Left ventricle myocardium inferior (tissue), 1 donor: Measurements from ENCODE around the gene OGA. TPM values are rescaled to one million over a fixed set of nuclear protein-coding genes. Genes with fewer than 3 reads are reported as not detected.

Experiments used
- DNase-seq: peaks from one replicate; pipeline ENCODE4 v3.0.0-alpha.2; 2020
- H3K27ac ChIP-seq: fragments of 200-600 bp; replicated peaks from 2 replicates; pipeline ENCODE4 v1.8.0; 2021
- H3K27me3 ChIP-seq: fragments of 200-600 bp; 2 replicates; pipeline ENCODE4 v1.8.0; 2021; ENCODE audit warnings: low read depth
- H3K36me3 ChIP-seq: fragments of 200-600 bp; 2 replicates; pipeline ENCODE4 v1.8.0; 2021
- H3K4me1 ChIP-seq: fragments of 200-600 bp; 2 replicates; pipeline ENCODE4 v1.8.0; 2021
- H3K4me3 ChIP-seq: fragments of 200-600 bp; 2 replicates; pipeline ENCODE4 v1.8.0; 2021; ENCODE audit warnings: mild to moderate bottlenecking, moderate library complexity
- H3K9me3 ChIP-seq: fragments of 200-600 bp; replicated peaks from 2 replicates; pipeline ENCODE4 v1.8.0; 2021
- intact Hi-C: fragments of 100-400 bp; cut with micrococcal nuclease; formaldehyde crosslinking; loops from one replicate; pipeline ENCODE4 v1.11.0; 2022
- total RNA-seq: library from RNA; stranded (reverse); fragmentation: NEBNext Ultra II Directional; extraction: Animal tissue kit (Norgen Biotek cat#: 25700); gene quantifications from one replicate; pipeline ENCODE4 v1.2.1, GENCODE V29; 2021
- TF ChIP-seq, protein P1 (sequence below): fragments of 200-600 bp; IDR thresholded peaks from 2 replicates; pipeline ENCODE4 v1.8.0; 2021; ENCODE audit warnings: antibody characterized with exemption, mild to moderate bottlenecking, borderline replicate concordance
- donor health status: DM: no; HTN: yes; CAD: no; lungs with severe emphysema.

OGA gene
- total RNA-seq, 1 donor from 2014 or later: 96.3 TPM

GRCh38 chr10:101766753-101767599 is 51.3 kb downstream of the OGA start:
- Histone ChIP-seq H3K27me3 (peaks cover 94% of the 10 kb centered on the region), H3K9me3 (no peaks in the 10 kb centered on the region), H3K4me3 (no peak overlapping the region), H3K4me1 (no peaks in the 10 kb centered on the region), H3K36me3 (no peaks in the 10 kb centered on the region), H3K27ac (no peak overlapping the region)
- TF ChIP-seq, protein P1, sequence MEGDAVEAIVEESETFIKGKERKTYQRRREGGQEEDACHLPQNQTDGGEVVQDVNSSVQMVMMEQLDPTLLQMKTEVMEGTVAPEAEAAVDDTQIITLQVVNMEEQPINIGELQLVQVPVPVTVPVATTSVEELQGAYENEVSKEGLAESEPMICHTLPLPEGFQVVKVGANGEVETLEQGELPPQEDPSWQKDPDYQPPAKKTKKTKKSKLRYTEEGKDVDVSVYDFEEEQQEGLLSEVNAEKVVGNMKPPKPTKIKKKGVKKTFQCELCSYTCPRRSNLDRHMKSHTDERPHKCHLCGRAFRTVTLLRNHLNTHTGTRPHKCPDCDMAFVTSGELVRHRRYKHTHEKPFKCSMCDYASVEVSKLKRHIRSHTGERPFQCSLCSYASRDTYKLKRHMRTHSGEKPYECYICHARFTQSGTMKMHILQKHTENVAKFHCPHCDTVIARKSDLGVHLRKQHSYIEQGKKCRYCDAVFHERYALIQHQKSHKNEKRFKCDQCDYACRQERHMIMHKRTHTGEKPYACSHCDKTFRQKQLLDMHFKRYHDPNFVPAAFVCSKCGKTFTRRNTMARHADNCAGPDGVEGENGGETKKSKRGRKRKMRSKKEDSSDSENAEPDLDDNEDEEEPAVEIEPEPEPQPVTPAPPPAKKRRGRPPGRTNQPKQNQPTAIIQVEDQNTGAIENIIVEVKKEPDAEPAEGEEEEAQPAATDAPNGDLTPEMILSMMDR: no peak
- no peak for DNase-seq
- intact Hi-C loops: no loop called here

GRCh38 chr10:101766306-101766705 is 51.9 kb downstream of the OGA start:
- no peaks in the 10 kb centered on the region for H3K36me3 ChIP-seq
- intact Hi-C loops: no loop called here
- no peak for DNase-seq
- TF ChIP-seq, protein P1: no peak
- no peaks in the 10 kb centered on the region for H3K9me3 ChIP-seq
- H3K27me3 ChIP-seq: peaks cover 94% of the 10 kb centered on the region
- no peak overlapping the region for H3K27ac ChIP-seq
- no peaks in the 10 kb centered on the region for H3K4me1 ChIP-seq
- no peak overlapping the region for H3K4me3 ChIP-seq

DNA sequence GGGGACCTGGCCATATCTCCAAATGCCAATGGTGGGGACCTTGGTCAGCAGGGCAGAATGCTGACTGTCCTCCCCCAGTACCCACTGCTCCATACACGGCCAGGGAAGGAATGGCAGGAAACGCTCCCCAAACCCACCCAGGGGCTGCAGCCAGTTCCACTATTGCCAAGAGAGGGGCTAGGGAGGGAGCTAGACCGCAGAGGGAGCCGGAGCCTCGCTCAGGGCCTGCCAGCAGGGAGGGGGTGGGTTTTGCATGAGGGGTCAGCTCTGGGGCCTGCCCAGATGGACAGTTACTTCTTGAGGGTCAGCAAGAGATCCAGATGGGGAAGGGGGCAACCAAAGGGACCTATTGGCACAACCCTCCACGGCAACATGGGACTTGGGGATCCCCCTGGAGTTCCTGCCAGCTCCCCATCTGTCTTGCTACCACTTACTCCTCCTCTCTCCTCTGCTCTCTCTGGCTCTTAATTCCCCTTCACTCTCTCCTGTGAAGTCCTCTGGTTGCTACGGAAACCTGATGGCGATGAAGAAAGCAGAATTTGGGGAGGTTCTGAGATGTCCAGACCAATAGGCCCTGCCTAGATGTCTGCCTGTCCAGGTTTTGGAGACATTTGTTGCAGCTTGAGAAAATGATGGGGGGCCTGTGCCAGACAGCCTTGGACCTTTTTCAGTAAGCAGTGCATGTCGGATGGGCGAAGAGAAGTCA is 55.0 kb downstream of the OGA start:
- intact Hi-C loops: no loop called here
- no peak overlapping the region for H3K27ac ChIP-seq

GRCh38 chr10:101762736-101763135 is 55.5 kb downstream of the OGA start:
- no peaks in the 10 kb centered on the region for H3K36me3 ChIP-seq

More for the DNA sequence above, 55.0 kb downstream of the OGA start:
- H3K27me3 ChIP-seq: peaks cover 77% of the 10 kb centered on the region
- no peaks in the 10 kb centered on the region for H3K36me3 ChIP-seq
- no peak for DNase-seq
- no peak overlapping the region for H3K4me3 ChIP-seq
- TF ChIP-seq, protein P1: no peak
- H3K4me1 ChIP-seq: no peaks in the 10 kb centered on the region
- H3K9me3 ChIP-seq: no peaks in the 10 kb centered on the region

GRCh38 chr10:101761226-101761625 is 57.0 kb downstream of the OGA start:
- H3K27me3 ChIP-seq: peaks cover 68% of the 10 kb centered on the region
- no peak for DNase-seq
- no peaks in the 10 kb centered on the region for H3K4me1 ChIP-seq
- TF ChIP-seq, protein P1: no peak
- H3K4me3 ChIP-seq: no peak overlapping the region
- no peaks in the 10 kb centered on the region for H3K9me3 ChIP-seq
- no peaks in the 10 kb centered on the region for H3K36me3 ChIP-seq
- intact Hi-C loops: no loop called here
- no peak overlapping the region for H3K27ac ChIP-seq

More at GRCh38 chr10:101762736-101763135, 55.5 kb downstream of the OGA start:
- TF ChIP-seq, protein P1: no peak
- H3K4me3 ChIP-seq: no peak overlapping the region
- H3K27ac ChIP-seq: no peak overlapping the region
- no peak for DNase-seq
- H3K9me3 ChIP-seq: no peaks in the 10 kb centered on the region
- H3K27me3 ChIP-seq: peaks cover 73% of the 10 kb centered on the region
- intact Hi-C loops: no loop called here
- H3K4me1 ChIP-seq: no peaks in the 10 kb centered on the region
